GM23248 (cell line): ENCODE data around the gene PHLPP1. TPM values are rescaled to one million over a fixed set of nuclear protein-coding genes. Genes with fewer than 3 reads are reported as not detected.
"Not testable (repeated sequence)": the region's sequence is repeated elsewhere in the genome, so short reads cannot be mapped to it uniquely, and the experiment has no call there.

Experiments used
- DNase-seq: peaks from one replicate; pipeline ENCODE4 v3.0.0-alpha.2; 2015
- H2AFZ ChIP-seq: fragments of 200-600 bp; sonication (generic); 2 replicates; pipeline ENCODE4 v1.6.1; 2016; ENCODE audit warnings: antibody characterized with exemption
- H3F3A ChIP-seq: fragments of 200-600 bp; sonication (generic); 2 replicates; pipeline ENCODE4 v1.6.1; 2016; ENCODE audit warnings: mild to moderate bottlenecking, antibody characterized with exemption, mixed run types; ENCODE audit not compliant: insufficient read depth
- H3K27ac ChIP-seq: fragments of 200-600 bp; sonication (generic); 2 replicates; pipeline ENCODE4 v1.5.1; 2016; ENCODE audit warnings: mild to moderate bottlenecking
- H3K27me3 ChIP-seq: fragments of 200-600 bp; sonication (generic); replicated peaks from 2 replicates; pipeline ENCODE4 v1.6.1; 2016; ENCODE audit warnings: mild to moderate bottlenecking; ENCODE audit not compliant: insufficient read depth
- H3K36me3 ChIP-seq: fragments of 200-600 bp; sonication (generic); 2 replicates; pipeline ENCODE4 v1.6.1; 2016; ENCODE audit warnings: low read depth, mild to moderate bottlenecking
- H3K4me1 ChIP-seq: fragments of 200-600 bp; sonication (generic); 2 replicates; pipeline ENCODE4 v1.6.1; 2016; ENCODE audit warnings: mild to moderate bottlenecking; ENCODE audit not compliant: insufficient read depth
- H3K4me2 ChIP-seq: fragments of 200-600 bp; sonication (generic); one replicate; pipeline ENCODE4 v1.6.1; 2016; ENCODE audit warnings: mild to moderate bottlenecking; ENCODE audit not compliant: unreplicated experiment
- H3K4me3 ChIP-seq: fragments of 200-600 bp; sonication (generic); 2 replicates; pipeline ENCODE4 v1.5.1; 2016; ENCODE audit warnings: mild to moderate bottlenecking
- H3K79me2 ChIP-seq: fragments of 200-600 bp; sonication (generic); 2 replicates; pipeline ENCODE4 v1.6.1; 2016; ENCODE audit warnings: mild to moderate bottlenecking; ENCODE audit not compliant: insufficient read depth
- H3K9ac ChIP-seq: fragments of 200-600 bp; sonication (generic); 2 replicates; pipeline ENCODE4 v1.6.1; 2016; ENCODE audit warnings: mild to moderate bottlenecking
- H3K9me2 ChIP-seq: fragments of 200-600 bp; sonication (generic); 2 replicates; pipeline ENCODE4 v1.6.1; 2016; ENCODE audit warnings: mixed run types, mild to moderate bottlenecking, moderate library complexity; ENCODE audit not compliant: insufficient read depth
- H3K9me3 ChIP-seq: fragments of 200-600 bp; sonication (generic); one replicate; pipeline ENCODE4 v1.6.1; 2017; ENCODE audit warnings: low read depth
- H4K20me1 ChIP-seq: fragments of 200-600 bp; sonication (generic); 2 replicates; pipeline ENCODE4 v1.6.0; 2016; ENCODE audit not compliant: insufficient read depth
- EZH2 ChIP-seq: fragments of 200-600 bp; sonication (generic); IDR thresholded peaks from 2 replicates; pipeline ENCODE4 v1.6.1; 2018; ENCODE audit warnings: antibody characterized with exemption, mild to moderate bottlenecking; ENCODE audit not compliant: insufficient read depth, poor library complexity, severe bottlenecking
- EZH2phosphoT487 ChIP-seq: fragments of 200-600 bp; sonication (generic); IDR thresholded peaks from 2 replicates; pipeline ENCODE4 v1.6.1; 2018; ENCODE audit warnings: antibody characterized with exemption, moderate library complexity, mild to moderate bottlenecking, low read depth; ENCODE audit not compliant: insufficient read depth
- WGBS, 2 experiments: methylation state at CpG; one replicate each; pipeline ENCODE4 v1.1.6; 2015 to 2017; ENCODE audit warnings: low lambda C conversion rate in 2 of 2, low coverage in 1 of 2; ENCODE audit errors: missing lambda C conversion rate in 2 of 2; 5-methylcytosine and 5-hydroxymethylcytosine counted together
- in situ Hi-C: fragments of 300-500 bp; cut with MboI; formaldehyde crosslinking; loops from 2 replicates; pipeline ENCODE4 v1.15.0; 2020
- polyA plus RNA-seq: library from polyadenylated mRNA; unstranded; fragments of >200 nt; fragmentation: Nextera tagmentation; extraction: Ambion mirVana; gene quantifications from 2 replicates; pipeline ENCODE4 v1.2.1, GENCODE V29; 2016
- total RNA-seq: library from RNA; depleted of rRNA; stranded (reverse); fragments of >200 nt; shearing (Covaris generic); gene quantifications from 2 replicates; pipeline ENCODE4 v1.2.3, GENCODE V29; 2014

Gene PHLPP1
- total and polyA plus RNA-seq, 2 experiments from 2014 or later: 1.1 to 6.8 TPM

DNA sequence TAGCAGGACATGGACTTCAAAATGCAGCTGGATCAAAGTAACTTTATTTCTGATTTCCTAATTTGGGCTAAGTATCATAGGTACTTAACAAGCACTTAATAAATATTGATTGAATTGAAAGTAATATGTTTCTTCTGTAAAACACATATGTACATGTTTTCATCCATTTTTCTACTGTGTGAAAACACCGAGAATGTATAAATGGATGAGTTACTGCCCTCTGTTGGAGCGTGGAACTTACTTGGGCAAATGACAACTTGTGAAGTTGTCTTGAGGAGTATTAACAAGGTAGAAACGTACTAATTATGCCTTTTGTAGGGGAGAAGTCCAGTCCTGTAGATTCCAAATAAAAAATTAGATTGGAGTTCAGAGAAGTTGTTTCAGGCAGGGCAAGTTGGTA is 87.2 kb downstream of the PHLPP1 start:
- no peaks in the 10 kb centered on the region for H3K4me1 ChIP-seq
- no peaks in the 10 kb centered on the region for H3K36me3 ChIP-seq
- no peak overlapping the region for H3K4me3 ChIP-seq
- no peaks in the 10 kb centered on the region for H3F3A ChIP-seq
- H3K79me2 ChIP-seq: peaks cover 19% of the 10 kb centered on the region; the same call in 1 of the 2 replicates
- no peaks in the 10 kb centered on the region for H3K27me3 ChIP-seq
- in situ Hi-C loops: no loop called here
- no peak overlapping the region for H3K4me2 ChIP-seq
- H4K20me1 ChIP-seq: no peaks in the 10 kb centered on the region
- no peak for DNase-seq
- no peaks in the 10 kb centered on the region for H3K9me2 ChIP-seq
- WGBS, 2 experiments: 89 to 94% methylated on average over 3 of the region's 3 CpGs
- no peak for TF ChIP-seq EZH2
- no peak for TF ChIP-seq EZH2phosphoT487
- H3K27ac ChIP-seq: no peak overlapping the region
- H3K9ac ChIP-seq: no peak overlapping the region
- no peaks in the 10 kb centered on the region for H3K9me3 ChIP-seq
- H2AFZ ChIP-seq: no peak overlapping the region

DNA sequence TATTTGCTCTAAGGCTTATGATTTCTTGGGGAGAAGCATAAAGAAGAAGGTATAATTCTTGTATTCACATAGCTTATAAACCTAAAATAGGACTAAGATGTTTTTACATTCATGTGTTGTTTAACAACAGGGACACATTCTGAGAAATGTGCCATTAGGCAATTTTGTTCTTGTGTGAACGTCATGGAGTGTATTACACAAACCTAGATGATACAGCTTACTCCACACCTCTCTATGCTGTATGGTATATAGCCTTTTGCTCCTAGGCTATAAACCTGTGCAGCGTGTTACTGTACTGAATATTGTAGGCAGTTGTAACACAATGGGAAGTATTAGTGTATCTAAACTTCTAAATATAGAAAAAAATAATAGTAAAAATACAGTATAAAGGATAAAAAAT is 92.1 kb downstream of the PHLPP1 start:
- 95 to 98% methylated on average over 2 of the region's 2 CpGs for WGBS, 2 experiments

DNA sequence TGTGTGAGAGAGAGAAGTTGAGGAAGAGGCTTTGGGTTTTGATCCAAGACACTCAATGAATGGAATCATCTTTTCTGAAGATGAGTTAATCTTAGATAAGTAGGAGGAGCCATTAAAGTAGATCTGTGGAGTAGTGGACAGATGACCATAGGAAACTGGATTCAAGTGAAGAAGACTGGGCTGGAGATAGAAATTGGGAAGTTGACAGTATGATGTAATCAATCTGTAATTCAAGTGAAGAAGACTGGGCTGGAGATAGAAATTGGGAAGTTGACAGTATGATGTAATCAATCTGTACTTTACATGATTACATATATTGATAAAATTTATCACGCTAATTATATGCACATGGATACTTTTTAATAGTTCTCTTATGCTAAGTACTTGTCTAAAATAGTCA is 92.8 kb downstream of the PHLPP1 start:
- H2AFZ ChIP-seq: no peak overlapping the region
- no peaks in the 10 kb centered on the region for H4K20me1 ChIP-seq
- H3F3A ChIP-seq: no peaks in the 10 kb centered on the region
- TF ChIP-seq EZH2phosphoT487 (no peak), EZH2 (no peak)
- in situ Hi-C loops: no loop called here
- H3K4me3 ChIP-seq: no peak overlapping the region
- no peaks in the 10 kb centered on the region for H3K27me3 ChIP-seq
- H3K36me3 ChIP-seq: no peaks in the 10 kb centered on the region
- no peak overlapping the region for H3K9ac ChIP-seq
- H3K9me3 ChIP-seq: no peaks in the 10 kb centered on the region
- peaks cover 26% of the 10 kb centered on the region; the same call in 1 of the 2 replicates for H3K79me2 ChIP-seq
- DNase-seq: no peak
- no peaks in the 10 kb centered on the region for H3K4me1 ChIP-seq
- H3K4me2 ChIP-seq: no peak overlapping the region
- H3K9me2 ChIP-seq: no peaks in the 10 kb centered on the region
- no peak overlapping the region for H3K27ac ChIP-seq
- WGBS, 2 experiments: 98 to 100% methylated on average over 1 of the region's 1 CpG

More for the DNA sequence above, 92.1 kb downstream of the PHLPP1 start:
- Histone ChIP-seq H3K4me3 (no peak overlapping the region), H3K9ac (no peak overlapping the region), H3F3A (no peaks in the 10 kb centered on the region), H3K36me3 (no peaks in the 10 kb centered on the region), H3K27me3 (no peaks in the 10 kb centered on the region), H3K79me2 (peaks cover 27% of the 10 kb centered on the region; the same call in 1 of the 2 replicates), H3K4me1 (no peaks in the 10 kb centered on the region), H3K9me2 (no peaks in the 10 kb centered on the region), H3K27ac (no peak overlapping the region), H2AFZ (no peak overlapping the region), H3K4me2 (no peak overlapping the region), H4K20me1 (no peaks in the 10 kb centered on the region), H3K9me3 (no peaks in the 10 kb centered on the region)
- in situ Hi-C loops: no loop called here
- no peak for DNase-seq
- TF ChIP-seq EZH2: no peak
- TF ChIP-seq EZH2phosphoT487: no peak

DNA sequence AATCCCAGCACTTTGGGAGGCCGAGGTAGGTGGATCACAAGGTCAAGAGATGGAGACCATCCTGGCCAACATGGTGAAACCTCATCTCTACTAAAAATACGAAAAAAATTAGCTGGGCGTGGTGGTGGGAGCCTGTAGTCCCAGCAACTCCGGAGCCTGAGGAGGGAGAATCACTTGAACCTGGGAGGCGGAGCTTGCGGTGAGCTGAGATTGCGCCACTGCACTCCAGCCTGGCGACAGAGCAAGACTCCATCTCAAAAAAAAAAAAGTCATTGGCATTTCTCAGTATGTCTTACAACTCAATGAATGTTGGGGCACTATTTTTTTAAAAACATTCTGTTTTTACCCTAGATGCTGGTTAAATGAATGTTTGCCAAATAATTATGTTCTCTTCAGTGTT is 94.1 kb downstream of the PHLPP1 start:
- H3K27ac ChIP-seq, in situ Hi-C loops, H4K20me1 ChIP-seq, H3F3A ChIP-seq, DNase-seq, H3K4me1 ChIP-seq, H3K27me3 ChIP-seq, H3K9me3 ChIP-seq, H2AFZ ChIP-seq, H3K36me3 ChIP-seq, H3K9me2 ChIP-seq, H3K4me2 ChIP-seq, H3K4me3 ChIP-seq, H3K9ac ChIP-seq: not testable (repeated sequence)
- WGBS, 2 experiments: 96 to 99% methylated on average over 7 to 8 of the region's 8 CpGs
- peaks cover 21% of the 10 kb centered on the region; the same call in 1 of the 2 replicates for H3K79me2 ChIP-seq

DNA sequence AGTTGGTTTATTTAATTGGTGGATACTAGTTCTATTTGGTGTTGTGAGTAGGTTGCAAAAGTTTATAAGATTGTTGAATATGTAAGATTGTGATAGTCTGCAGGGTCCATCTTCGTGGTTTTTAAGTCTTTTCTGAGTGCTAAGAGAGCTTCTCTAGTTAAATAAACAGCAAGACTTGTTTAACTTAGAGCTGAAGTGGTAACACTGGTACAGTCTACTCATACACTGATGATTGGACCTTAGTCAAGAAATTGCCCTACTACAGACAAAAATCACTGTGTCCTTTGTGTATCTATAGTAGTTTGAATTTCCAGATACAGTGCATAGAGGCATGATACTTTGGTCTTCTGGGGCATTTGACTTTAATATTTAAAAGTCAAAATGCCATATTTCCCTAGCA is 94.6 kb downstream of the PHLPP1 start:
- 92 to 96% methylated on average over 1 of the region's 1 CpG for WGBS, 2 experiments

More for the DNA sequence above, 94.6 kb downstream of the PHLPP1 start:
- no peak overlapping the region for H2AFZ ChIP-seq
- no peak overlapping the region for H3K4me3 ChIP-seq
- H3K9me2 ChIP-seq: no peaks in the 10 kb centered on the region
- no peak overlapping the region for H3K27ac ChIP-seq
- no peak overlapping the region for H3K9ac ChIP-seq
- H3K4me2 ChIP-seq: no peak overlapping the region
- peaks cover 7% of the 10 kb centered on the region for H3F3A ChIP-seq
- no peak for DNase-seq
- no peaks in the 10 kb centered on the region for H3K9me3 ChIP-seq
- no peaks in the 10 kb centered on the region for H3K27me3 ChIP-seq
- peaks cover 21% of the 10 kb centered on the region; the same call in 1 of the 2 replicates for H3K79me2 ChIP-seq
- TF ChIP-seq EZH2phosphoT487 (no peak), EZH2 (no peak)
- no peaks in the 10 kb centered on the region for H3K36me3 ChIP-seq
- in situ Hi-C loops: no loop called here
- H3K4me1 ChIP-seq: peaks cover 8% of the 10 kb centered on the region
- no peaks in the 10 kb centered on the region for H4K20me1 ChIP-seq
